ENCODE data around the gene ATIC. TPM values are rescaled to one million over a fixed set of nuclear protein-coding genes. Genes with fewer than 3 reads are reported as not detected.
"Not testable (repeated sequence)": the region's sequence is repeated elsewhere in the genome, so short reads cannot be mapped to it uniquely, and the experiment has no call there.

Gene ATIC
- 24.5 and 31.2 TPM in 2 replicates for total RNA-seq (2014; rRNA removed; shearing (Covaris generic))

- DNase-seq (ENCODE audit: low spot score): peak; percentile 94
These were observed at the start of gene ATIC for GRCh38 chr2:215311625-215312396. TSS of gene ATIC (plus strand) at chr2:215312059. CDS start at chr2:215312143, 84 bp downstream.

DNA sequence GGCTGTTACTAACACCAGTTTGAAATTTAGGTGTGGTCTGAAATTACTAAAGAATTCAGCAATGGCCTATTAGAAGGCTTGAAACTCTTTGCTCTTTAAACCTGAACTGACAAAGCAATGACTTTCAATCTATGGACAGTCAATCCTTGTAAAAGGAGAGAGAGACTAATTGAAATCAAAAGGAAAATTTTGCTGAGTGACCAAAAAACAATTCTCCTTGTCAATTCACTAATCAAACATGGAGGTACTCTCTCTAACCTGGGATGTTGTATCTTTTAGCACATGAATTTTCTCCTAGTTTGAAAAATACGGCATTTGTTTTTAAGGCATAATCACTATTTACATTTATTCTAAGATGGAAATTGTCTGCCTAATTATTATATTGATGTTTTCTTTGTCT lies 49.6 kb upstream of the ATIC start:
- no peak for DNase-seq (ENCODE audit: low spot score)

GRCh38 chr2:215262741-215263362 lies 49.0 kb upstream of the ATIC start:
- DNase-seq (ENCODE audit: low spot score): no peak

DNA sequence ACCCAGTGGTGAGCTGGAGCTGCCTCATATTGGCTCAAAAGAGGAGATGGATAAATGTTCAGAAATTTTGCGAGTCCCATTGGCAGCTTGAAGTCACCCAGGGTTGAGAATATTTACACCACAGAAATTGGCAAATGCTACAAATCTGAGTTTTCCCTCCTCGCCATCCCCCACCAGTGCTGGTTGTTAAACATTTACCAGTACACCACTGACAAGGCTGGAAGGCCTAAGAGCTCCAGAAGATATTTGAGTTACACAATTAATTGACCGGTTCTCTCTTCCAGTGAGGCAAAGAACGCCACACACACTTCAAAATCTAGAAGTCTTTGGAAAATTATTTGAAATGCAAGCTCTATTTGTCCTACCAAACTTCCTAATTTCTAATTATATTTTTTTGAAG lies 47.5 kb upstream of the ATIC start:
- no peak for DNase-seq (ENCODE audit: low spot score)

DNA sequence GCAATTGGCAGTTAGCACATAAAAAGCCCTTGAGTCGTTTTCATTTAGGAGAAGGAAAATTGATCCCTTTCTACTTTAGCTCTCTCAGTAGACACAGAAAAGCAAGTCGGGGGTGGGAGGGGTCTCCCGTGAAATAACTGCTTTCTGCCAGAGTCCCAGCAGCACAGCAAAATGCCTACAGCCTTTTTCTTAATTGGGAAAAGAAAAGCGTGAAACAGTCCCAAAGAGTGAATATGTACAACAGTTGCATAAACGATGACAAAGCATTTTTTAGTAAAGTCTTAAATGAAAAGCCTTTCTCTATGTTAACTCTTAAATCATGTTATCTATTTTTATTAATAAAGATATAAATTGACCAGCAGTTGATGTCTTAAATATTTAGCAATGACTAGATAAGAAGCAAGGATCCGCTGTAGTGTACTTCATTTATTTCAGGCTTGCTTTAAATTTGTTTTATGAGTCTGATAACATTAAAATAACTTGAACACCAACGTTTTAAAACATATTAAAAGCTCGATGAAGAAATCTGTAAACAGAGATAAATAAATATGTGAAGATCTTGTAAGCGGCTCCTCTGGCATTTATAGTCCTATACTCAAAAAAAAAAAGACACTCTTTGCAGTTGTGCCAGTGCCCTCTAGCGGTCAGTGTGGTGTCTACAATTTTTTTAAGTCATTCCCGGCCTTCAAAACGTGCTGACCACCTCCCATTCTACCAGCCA lies 42.3 kb upstream of the ATIC start:
- DNase-seq (ENCODE audit: low spot score): peak; percentile 72

DNA sequence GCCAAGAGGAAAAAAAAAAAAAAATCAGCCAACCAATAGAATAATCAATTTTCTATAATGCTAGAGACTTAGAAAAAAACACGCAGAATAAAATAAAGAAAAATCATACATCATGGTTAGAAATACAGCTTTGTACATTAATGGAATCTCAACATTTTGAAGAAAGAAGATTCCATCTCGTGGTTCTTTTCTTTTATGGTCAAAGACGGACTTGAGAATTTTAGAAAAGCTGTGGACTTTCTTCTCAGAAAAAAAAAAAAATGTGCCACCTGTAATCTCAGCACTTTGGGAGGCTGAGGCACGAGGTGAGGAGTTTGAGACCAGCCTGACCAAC lies 41.8 kb upstream of the ATIC start:
- DNase-seq (ENCODE audit: low spot score): no peak

GRCh38 chr2:215271446-215271845 lies 40.4 kb upstream of the ATIC start:
- DNase-seq (ENCODE audit: low spot score): no peak

GRCh38 chr2:215272918-215273317 lies 38.9 kb upstream of the ATIC start:
- DNase-seq (ENCODE audit: low spot score): no peak

- DNase-seq (ENCODE audit: low spot score): no peak
These were observed 37.0 kb upstream of the ATIC start for GRCh38 chr2:215274829-215275228.

GRCh38 chr2:215275824-215276223 lies 36.0 kb upstream of the ATIC start:
- DNase-seq (ENCODE audit: low spot score): no peak

GRCh38 chr2:215277944-215278343 lies 33.9 kb upstream of the ATIC start:
- peak; percentile 19 for DNase-seq (ENCODE audit: low spot score)

DNA sequence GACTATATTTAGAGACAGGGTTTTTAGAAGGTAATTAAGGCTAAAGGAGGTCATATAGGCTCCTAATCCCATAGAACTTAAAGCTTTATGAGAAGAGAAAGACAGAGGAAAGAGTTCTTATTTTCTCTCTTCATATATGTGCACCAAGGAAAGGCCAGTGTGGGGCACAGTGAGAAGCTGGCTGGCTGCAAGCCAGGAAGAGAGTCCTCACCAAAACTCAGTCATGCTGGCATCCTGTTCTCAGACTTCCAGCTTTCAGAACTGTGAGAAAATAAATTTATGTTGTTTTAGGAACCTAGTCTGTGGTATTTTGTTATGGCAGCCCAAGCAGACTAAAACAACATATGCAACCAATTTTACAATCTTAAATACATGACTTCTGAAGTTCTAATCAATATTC lies 31.5 kb upstream of the ATIC start:
- no peak for DNase-seq (ENCODE audit: low spot score)

DNA sequence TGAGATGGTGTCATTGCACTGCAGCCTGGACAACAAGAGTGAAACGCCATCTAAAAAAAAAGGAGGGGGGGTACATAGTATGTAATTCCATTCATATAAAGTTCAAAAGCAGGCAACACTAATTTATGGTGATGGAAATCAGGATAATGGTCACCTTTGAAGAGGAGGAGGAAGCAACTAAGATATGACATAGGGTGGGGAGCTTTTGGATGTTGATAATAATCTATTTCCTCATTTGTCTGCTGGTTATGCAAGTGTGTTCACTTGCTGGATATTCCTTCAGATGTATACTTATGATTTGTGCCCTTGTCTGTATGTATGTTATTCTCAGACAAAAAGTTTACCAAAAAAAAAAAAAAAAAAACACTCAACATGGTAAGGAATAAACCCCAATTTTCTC lies 28.6 kb upstream of the ATIC start:
- DNase-seq (ENCODE audit: low spot score): no peak

GRCh38 chr2:215286309-215286708 lies 25.6 kb upstream of the ATIC start:
- no peak for DNase-seq (ENCODE audit: low spot score)

- no peak for DNase-seq (ENCODE audit: low spot score)
These were observed 23.6 kb upstream of the ATIC start for GRCh38 chr2:215288112-215288815.

- no peak for DNase-seq (ENCODE audit: low spot score)
These were observed 20.8 kb upstream of the ATIC start for GRCh38 chr2:215290980-215291599.

DNA sequence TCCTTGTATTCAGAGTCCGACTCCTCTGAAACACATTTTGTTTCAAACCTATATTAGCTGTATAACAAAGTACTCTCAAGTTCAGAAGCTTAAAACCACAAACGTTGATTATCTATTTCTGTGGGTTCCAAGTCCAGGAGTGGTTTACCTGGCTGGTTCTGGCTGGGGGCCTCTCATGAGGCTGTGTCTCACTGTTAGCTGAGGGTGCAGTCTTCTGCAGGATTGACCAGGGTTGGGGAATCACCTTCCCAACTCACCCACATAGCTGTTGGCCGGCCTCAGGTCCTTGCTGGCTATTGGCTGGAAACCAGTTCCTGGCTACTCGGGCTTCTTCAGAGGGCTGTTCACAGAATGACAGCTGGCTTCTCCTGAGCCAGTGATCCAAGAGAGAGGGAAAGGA lies 18.0 kb upstream of the ATIC start:
- no peak for DNase-seq (ENCODE audit: low spot score)

- peak; percentile 47 for DNase-seq (ENCODE audit: low spot score)
These were observed 12.5 kb upstream of the ATIC start for GRCh38 chr2:215299337-215299859.

DNA sequence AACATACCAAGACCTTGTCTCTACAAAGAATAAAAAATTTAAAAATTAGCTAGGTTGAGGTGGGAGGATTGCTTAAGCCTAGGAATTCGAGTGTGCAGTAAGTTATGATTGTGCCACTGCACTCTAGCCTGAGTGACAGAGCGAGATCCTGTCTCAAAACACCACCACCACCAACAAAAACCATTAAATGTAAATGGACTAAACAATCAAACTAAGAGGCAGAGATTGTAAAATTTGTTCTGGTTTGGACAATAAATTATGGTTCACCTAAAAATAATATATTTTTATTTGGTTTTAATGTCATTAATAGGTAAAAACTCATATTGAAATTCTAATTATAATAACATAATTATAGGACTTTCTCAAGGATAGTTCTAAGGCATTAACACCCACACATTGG lies 9.9 kb upstream of the ATIC start:
- DNase-seq (ENCODE audit: low spot score): no peak

DNA sequence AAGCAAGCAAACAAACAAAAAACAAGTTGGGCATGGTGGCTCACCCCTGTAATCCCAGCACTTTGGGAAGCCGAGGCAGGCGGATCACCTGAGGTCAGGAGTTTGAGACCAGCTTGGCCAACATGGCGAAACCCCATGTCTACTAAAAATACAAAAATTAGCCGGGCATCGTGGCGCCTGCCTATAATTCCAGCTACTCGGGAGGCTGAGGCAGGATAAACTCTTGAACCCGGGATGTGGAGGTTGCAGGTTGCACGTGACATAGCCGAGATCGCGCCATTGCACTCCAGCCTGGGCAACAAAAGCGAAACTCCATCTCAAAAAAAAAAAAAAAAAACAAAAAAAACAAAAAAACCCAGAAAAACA lies 617 bp upstream of the ATIC start:
- DNase-seq (ENCODE audit: low spot score): not testable (repeated sequence)

- no peak for DNase-seq (ENCODE audit: low spot score)
These were observed 1.4 kb downstream of the ATIC start for GRCh38 chr2:215313255-215313613.

GRCh38 chr2:215314896-215315295 lies 3.0 kb downstream of the ATIC start:
- DNase-seq (ENCODE audit: low spot score): no peak
